Endothelial cell of umbilical vein (primary cell): Measurements from ENCODE around the gene LTO1.

Experiments used
- CTCF ChIP-seq, 2 donors: IDR thresholded peaks; 1 replicate in 1 of 2; 2 replicates in 1 of 2; pipeline ENCODE4 v1.5.1; 2011; ENCODE audit warnings: low read length in 2 of 2, mild to moderate bottlenecking in 2 of 2, moderate library complexity in 2 of 2, control low read depth in 1 of 2, inconsistent platforms in 1 of 2, low read depth in 1 of 2; ENCODE audit not compliant: insufficient read depth in 1 of 2; ENCODE audit errors: extremely low read depth in 1 of 2
- EZH2 ChIP-seq: IDR thresholded peaks from 2 replicates; pipeline ENCODE4 v1.6.1; 2012; ENCODE audit warnings: borderline replicate concordance, low read depth, mild to moderate bottlenecking, moderate library complexity, low read length, inconsistent platforms; ENCODE audit not compliant: severe bottlenecking
- FOS ChIP-seq: IDR thresholded peaks from 2 replicates; pipeline ENCODE4 v1.6.1; 2011; ENCODE audit warnings: mild to moderate bottlenecking, low read length, moderate library complexity, borderline replicate concordance; ENCODE audit not compliant: insufficient read depth
- JUN ChIP-seq: IDR thresholded peaks from 2 replicates; pipeline ENCODE4 v1.6.1; 2011; ENCODE audit warnings: borderline replicate concordance, low read depth; ENCODE audit not compliant: insufficient read length, insufficient read depth
- MAX ChIP-seq: IDR thresholded peaks from 2 replicates; pipeline ENCODE4 v1.6.1; 2011; ENCODE audit not compliant: insufficient read depth, insufficient read length
- POLR2A ChIP-seq: IDR thresholded peaks from 2 replicates; pipeline ENCODE4 v1.6.1; 2012; ENCODE audit warnings: low read depth, mild to moderate bottlenecking, control low read depth, low read length
- POLR2AphosphoS5 ChIP-seq: IDR thresholded peaks from 2 replicates; pipeline ENCODE4 v1.6.1; 2012; ENCODE audit warnings: low read depth, mild to moderate bottlenecking, control low read depth, low read length, moderate library complexity; ENCODE audit not compliant: insufficient read depth

DNA sequence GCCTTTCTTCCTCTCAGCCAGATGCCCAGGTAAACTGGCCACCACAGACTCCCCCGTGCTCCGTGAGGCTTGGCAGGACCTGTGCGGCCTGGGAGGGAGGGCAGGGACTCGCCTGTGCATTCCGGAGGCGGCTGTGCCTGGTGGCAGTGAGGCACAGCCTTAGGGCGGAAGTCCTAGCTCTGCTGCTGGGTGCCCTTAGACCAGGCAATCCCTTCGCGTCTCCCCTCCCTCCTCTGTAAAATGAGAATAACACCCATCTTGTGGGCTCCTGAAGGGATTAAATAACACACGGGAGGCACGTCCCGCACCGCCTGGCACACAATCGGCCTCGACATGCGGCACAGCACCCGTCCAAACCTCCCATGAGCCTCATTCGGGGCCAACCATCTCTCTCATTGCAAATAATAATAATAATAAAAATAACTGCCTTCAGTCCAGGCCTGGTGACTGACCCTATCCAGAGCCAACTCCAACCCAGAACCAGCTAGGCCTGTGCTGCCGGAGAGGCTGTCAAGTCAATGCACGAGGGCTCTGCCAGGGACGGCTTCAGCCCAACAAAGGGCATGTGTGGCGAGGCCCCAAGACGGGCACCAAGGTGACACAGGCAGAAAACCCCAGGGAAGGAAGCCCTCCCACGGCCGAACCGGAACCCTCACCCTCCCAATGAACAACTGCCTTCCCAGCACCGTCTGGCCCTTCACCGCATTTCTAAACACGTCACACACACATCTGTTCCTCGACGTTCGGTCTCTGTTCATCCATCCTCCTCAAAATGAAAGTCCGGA is 8.2 kb downstream of the LTO1 start:
- TF ChIP-seq POLR2AphosphoS5 (peak; percentile 12), CTCF (IDR thresholded peaks at IDR 0.05; ENCODE audit: extremely low read depth in 1 of 2, insufficient read depth in 1 of 2, low read depth in 1 of 2, low read length in 2 of 2) (no peak), MAX (no peak), EZH2 (no peak), JUN (no peak), POLR2A (peak; percentile 15), FOS (no peak)
